Hepatocyte (in vitro differentiated cells): ENCODE measurements around the gene ABLIM2. TPM values are rescaled to one million over a fixed set of nuclear protein-coding genes. Genes with fewer than 3 reads are reported as not detected.

Experiments
- DNase-seq: peaks from one replicate; pipeline ENCODE4 v3.0.0-alpha.2; 2016; ENCODE audit warnings: low spot score
- H2AFZ ChIP-seq: fragments of 200-600 bp; sonication (generic); 2 replicates; pipeline ENCODE4 v1.6.0; 2016; ENCODE audit warnings: antibody characterized with exemption, mild to moderate bottlenecking
- H3K27ac ChIP-seq: fragments of 200-600 bp; sonication (generic); 2 replicates; pipeline ENCODE4 v1.5.1; 2016; ENCODE audit warnings: mild to moderate bottlenecking
- H3K27me3 ChIP-seq: fragments of 200-600 bp; sonication (generic); 2 replicates; pipeline ENCODE4 v1.6.1; 2016
- H3K36me3 ChIP-seq: fragments of 200-600 bp; sonication (generic); replicated peaks from 2 replicates; pipeline ENCODE4 v1.5.1; 2016; ENCODE audit warnings: low read depth; ENCODE audit not compliant: insufficient read depth
- H3K4me1 ChIP-seq: fragments of 200-600 bp; sonication (generic); 2 replicates; pipeline ENCODE4 v1.5.1; 2016; ENCODE audit warnings: mild to moderate bottlenecking, moderate library complexity; ENCODE audit not compliant: insufficient read depth
- H3K4me2 ChIP-seq: fragments of 200-600 bp; sonication (generic); 2 replicates; pipeline ENCODE4 v1.6.0; 2016
- H3K4me3 ChIP-seq: fragments of 200-600 bp; sonication (generic); 2 replicates; pipeline ENCODE4 v1.5.1; 2016; ENCODE audit warnings: mild to moderate bottlenecking
- H3K79me2 ChIP-seq: fragments of 200-600 bp; sonication (generic); 2 replicates; pipeline ENCODE4 v1.6.0; 2017; ENCODE audit warnings: mild to moderate bottlenecking
- H3K9me2 ChIP-seq: fragments of 200-600 bp; sonication (generic); replicated peaks from 2 replicates; pipeline ENCODE4 v1.6.0; 2017; ENCODE audit warnings: mild to moderate bottlenecking; ENCODE audit not compliant: insufficient read depth
- H3K9me3 ChIP-seq: fragments of 200-600 bp; sonication (generic); 2 replicates; pipeline ENCODE4 v1.5.1; 2016; ENCODE audit warnings: low read depth, mild to moderate bottlenecking
- H4K20me1 ChIP-seq: fragments of 200-600 bp; sonication (generic); 2 replicates; pipeline ENCODE4 v1.6.0; 2016; ENCODE audit warnings: mild to moderate bottlenecking; ENCODE audit not compliant: insufficient read depth, poor library complexity, severe bottlenecking
- EZH2 ChIP-seq: fragments of 200-600 bp; sonication (generic); IDR thresholded peaks from 2 replicates; pipeline ENCODE4 v1.6.1; 2016; ENCODE audit warnings: antibody characterized with exemption, mild to moderate bottlenecking, borderline replicate concordance
- EZH2phosphoT487 ChIP-seq: fragments of 200-600 bp; sonication (generic); IDR thresholded peaks from one replicate; pipeline ENCODE4 v1.6.1; 2018; ENCODE audit warnings: antibody characterized with exemption, mild to moderate bottlenecking, low read depth, moderate library complexity; ENCODE audit not compliant: unreplicated experiment, severe bottlenecking
- WGBS: methylation state at CpG from one replicate; pipeline ENCODE4 v1.1.6; 2016; ENCODE audit warnings: low lambda C conversion rate; ENCODE audit errors: missing lambda C conversion rate; 5-methylcytosine and 5-hydroxymethylcytosine counted together
- polyA plus RNA-seq: library from polyadenylated mRNA; unstranded; fragments of >200 nt; fragmentation: Nextera tagmentation; extraction: Ambion mirVana; gene quantifications from 2 replicates; pipeline ENCODE4 v1.2.1, GENCODE V29; 2016
- total RNA-seq: library from RNA; depleted of rRNA; stranded (reverse); fragments of >200 nt; gene quantifications from 2 replicates; pipeline ENCODE4 v1.2.3, GENCODE V29; 2014
- TF ChIP-seq, protein P1 (sequence below): fragments of 200-600 bp; sonication (generic); IDR thresholded peaks from 2 replicates; pipeline ENCODE4 v1.5.1; 2016; ENCODE audit warnings: antibody characterized with exemption, mild to moderate bottlenecking; ENCODE audit not compliant: poor library complexity

Gene ABLIM2
- total and polyA plus RNA-seq, 2 experiments from 2014 or later, result 1.7 to 2.0 TPM

DNA sequence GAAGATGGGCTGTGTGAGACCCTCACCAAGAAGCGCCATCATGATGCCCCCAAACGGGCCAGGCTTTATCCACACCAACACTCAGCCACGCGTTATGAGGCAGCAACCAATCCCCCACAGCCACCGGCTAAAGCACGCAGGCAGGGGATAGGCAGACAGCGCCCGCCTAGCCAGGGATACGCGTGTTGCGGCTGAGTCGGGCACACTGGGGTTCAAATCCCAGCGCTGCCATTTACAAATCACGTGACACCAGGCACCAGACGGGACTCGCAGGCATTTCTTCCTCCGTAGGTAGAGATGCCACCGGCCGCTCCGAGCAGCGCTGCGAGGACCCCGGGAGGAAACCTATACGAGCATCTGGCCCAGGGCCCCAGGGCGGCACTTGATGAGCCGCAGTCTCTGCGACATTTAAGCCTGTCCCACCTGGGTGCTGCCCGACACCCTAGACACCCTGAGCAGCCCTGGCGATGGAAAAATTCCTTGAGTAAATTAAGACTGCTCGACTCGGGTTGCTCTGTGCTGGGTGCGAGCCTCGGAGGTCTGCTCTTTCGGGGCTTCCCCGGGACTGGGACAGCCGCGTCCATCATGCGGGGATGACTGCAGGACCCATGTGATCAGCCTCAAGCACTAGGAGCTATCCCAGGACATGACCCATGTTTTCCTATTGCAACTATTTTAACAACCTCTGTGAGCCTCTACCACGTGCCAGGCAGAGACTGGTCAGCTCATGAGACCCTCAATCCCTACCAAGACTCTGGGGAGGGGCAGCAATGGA is 6.3 kb downstream of the ABLIM2 start:
- H2AFZ ChIP-seq, result no peak overlapping the region
- 96% methylated on average over 39 of the region's 39 CpGs for WGBS
- no peak overlapping the region for H3K27ac ChIP-seq
- H4K20me1 ChIP-seq, result no peaks in the 10 kb centered on the region
- no peak for TF ChIP-seq EZH2phosphoT487
- TF ChIP-seq EZH2, result no peak
- TF ChIP-seq, protein P1, sequence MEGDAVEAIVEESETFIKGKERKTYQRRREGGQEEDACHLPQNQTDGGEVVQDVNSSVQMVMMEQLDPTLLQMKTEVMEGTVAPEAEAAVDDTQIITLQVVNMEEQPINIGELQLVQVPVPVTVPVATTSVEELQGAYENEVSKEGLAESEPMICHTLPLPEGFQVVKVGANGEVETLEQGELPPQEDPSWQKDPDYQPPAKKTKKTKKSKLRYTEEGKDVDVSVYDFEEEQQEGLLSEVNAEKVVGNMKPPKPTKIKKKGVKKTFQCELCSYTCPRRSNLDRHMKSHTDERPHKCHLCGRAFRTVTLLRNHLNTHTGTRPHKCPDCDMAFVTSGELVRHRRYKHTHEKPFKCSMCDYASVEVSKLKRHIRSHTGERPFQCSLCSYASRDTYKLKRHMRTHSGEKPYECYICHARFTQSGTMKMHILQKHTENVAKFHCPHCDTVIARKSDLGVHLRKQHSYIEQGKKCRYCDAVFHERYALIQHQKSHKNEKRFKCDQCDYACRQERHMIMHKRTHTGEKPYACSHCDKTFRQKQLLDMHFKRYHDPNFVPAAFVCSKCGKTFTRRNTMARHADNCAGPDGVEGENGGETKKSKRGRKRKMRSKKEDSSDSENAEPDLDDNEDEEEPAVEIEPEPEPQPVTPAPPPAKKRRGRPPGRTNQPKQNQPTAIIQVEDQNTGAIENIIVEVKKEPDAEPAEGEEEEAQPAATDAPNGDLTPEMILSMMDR, result no peak
- no peaks in the 10 kb centered on the region for H3K9me2 ChIP-seq
- H3K9me3 ChIP-seq, result no peaks in the 10 kb centered on the region
- no peaks in the 10 kb centered on the region for H3K79me2 ChIP-seq
- H3K36me3 ChIP-seq, result no peaks in the 10 kb centered on the region
- H3K4me2 ChIP-seq, result no peak overlapping the region
- H3K4me1 ChIP-seq, result no peaks in the 10 kb centered on the region
- no peak overlapping the region for H3K4me3 ChIP-seq
- H3K27me3 ChIP-seq, result peaks cover 12% of the 10 kb centered on the region
- DNase-seq, result no peak

DNA sequence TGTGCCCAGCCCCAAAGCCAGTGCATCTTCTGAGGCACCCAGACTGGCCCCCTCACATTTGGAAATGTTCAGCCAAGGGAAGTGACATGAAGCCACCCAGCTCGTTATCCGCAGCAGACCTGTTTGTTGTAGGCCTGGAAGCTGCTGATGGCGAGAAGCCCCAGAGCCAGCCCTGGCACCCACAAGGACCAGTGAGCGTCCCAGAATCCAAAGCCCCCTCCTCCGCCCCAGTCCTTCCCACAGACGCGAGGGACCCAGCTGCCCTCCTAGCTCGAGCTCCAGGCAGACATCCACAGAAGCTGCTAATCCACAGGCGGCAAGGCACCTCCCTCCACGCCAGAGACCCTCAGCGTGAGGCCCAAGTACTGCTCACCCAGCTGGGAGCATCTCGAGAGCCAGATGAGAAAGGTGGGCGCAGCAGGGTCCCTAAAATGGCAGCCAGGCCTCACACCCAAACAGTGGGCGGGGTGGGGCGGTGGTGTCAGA is 7.4 kb downstream of the ABLIM2 start:
- no peak overlapping the region for H3K4me3 ChIP-seq
- H3K9me3 ChIP-seq, result no peaks in the 10 kb centered on the region
- TF ChIP-seq EZH2phosphoT487 (no peak), EZH2 (no peak)
- TF ChIP-seq, protein P1, result no peak
- DNase-seq, result no peak
- H2AFZ ChIP-seq, result no peak overlapping the region
- 90% methylated on average over 14 of the region's 15 CpGs for WGBS
- H3K9me2 ChIP-seq, result no peaks in the 10 kb centered on the region
- no peaks in the 10 kb centered on the region for H3K4me1 ChIP-seq
- H3K79me2 ChIP-seq, result no peaks in the 10 kb centered on the region
- no peak overlapping the region for H3K27ac ChIP-seq
- H4K20me1 ChIP-seq, result no peaks in the 10 kb centered on the region
- peaks cover 7% of the 10 kb centered on the region for H3K27me3 ChIP-seq
- H3K36me3 ChIP-seq, result no peaks in the 10 kb centered on the region
- H3K4me2 ChIP-seq, result no peak overlapping the region

DNA sequence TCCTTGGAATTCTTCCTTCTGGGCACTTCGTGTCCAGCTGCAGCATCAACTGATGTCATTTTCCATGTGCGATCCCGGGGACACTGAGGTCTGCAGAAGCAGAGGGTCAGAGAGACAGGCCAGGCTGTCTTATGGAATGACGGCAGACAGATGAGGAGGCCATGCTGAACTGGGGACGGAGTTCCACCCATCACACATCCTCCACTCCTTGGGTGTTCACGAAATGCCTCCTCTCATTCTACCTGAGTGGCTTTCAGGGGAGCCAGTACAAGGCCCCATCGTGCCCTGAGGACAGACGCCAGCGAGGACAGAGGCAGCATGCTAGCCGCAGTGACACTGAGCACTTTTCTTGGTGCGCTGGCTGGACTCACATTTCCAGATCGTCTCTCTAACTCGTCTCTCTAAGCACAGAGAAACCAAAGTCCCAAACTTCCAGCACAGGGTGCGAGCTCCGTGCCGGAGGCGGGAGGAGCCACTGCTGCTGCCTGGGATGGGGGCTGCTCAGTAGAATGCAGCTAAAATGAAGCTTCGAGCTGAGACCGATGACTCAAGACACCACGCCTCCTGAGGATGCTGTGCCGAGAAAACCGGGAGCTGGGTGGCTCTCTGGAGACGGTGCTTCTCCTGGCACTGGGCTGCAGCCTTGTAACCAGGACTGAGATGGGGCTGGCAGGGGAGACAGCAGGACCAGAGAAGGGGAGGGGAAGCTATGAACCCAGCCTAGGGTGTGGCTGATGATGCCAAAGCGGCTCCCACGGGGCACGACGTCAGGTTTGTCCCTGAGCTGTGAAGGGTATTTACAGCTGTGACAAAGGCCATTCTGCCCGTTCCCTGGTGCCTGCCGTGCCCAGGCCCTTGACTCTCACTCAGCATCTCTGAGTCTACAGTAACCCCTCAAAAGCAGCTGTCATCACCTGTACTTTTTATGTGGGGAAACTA is 8.2 kb downstream of the ABLIM2 start:
- Histone ChIP-seq H3K27me3 (peaks cover 6% of the 10 kb centered on the region), H3K27ac (no peak overlapping the region), H3K4me2 (no peak overlapping the region), H3K9me2 (no peaks in the 10 kb centered on the region), H3K4me3 (no peak overlapping the region), H3K79me2 (no peaks in the 10 kb centered on the region), H3K36me3 (no peaks in the 10 kb centered on the region), H3K4me1 (no peaks in the 10 kb centered on the region), H4K20me1 (no peaks in the 10 kb centered on the region), H3K9me3 (no peaks in the 10 kb centered on the region), H2AFZ (no peak overlapping the region)
- no peak for TF ChIP-seq EZH2phosphoT487
- TF ChIP-seq, protein P1, result no peak
- TF ChIP-seq EZH2, result no peak
- WGBS, result 84% methylated on average over 26 of the region's 29 CpGs
- no peak for DNase-seq
